ENCODE data around the gene PAQR5. TPM values are rescaled to one million over a fixed set of nuclear protein-coding genes. Genes with fewer than 3 reads are reported as not detected.
A peak's percentile ranks its signal among the peaks of the same experiment; 100 is the strongest.

Gene PAQR5
- total RNA-seq, 1 donor from 2014 or later: not detected

DNA sequence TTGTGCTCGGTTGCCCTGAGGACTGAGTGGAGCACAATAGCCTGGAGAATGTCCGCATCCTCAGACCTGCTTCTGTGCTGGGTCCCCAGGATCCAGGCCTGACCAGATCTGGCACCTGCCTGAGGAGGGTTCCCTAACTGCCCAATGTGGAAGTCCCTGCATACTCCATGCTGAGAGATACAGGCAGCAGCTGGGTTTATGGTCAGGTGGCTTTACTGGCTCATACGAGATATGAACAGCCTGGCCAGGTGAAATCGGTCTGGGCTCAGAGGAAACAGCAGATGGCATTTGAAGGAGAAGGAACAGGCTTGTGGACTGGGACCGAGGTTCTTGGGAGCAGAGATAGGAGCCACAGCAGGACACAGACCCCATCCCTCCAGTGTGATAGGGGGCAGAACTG, 97.3 kb downstream of the PAQR5 start:
- Mint-ChIP-seq H3K27ac (no peak overlapping the region), H3K4me3 (no peak overlapping the region), H3K9me3 (no peaks in the 10 kb centered on the region), H3K4me1 (ENCODE audit: low read depth) (peaks cover 13% of the 10 kb centered on the region), H3K36me3 (ENCODE audit: low read depth) (no peaks in the 10 kb centered on the region), H3K27me3 (ENCODE audit: insufficient read depth) (peaks cover 9% of the 10 kb centered on the region)
- intact Hi-C loops (cut with micrococcal nuclease): no loop called here
- no peak for DNase-seq (ENCODE audit: low spot score)

DNA sequence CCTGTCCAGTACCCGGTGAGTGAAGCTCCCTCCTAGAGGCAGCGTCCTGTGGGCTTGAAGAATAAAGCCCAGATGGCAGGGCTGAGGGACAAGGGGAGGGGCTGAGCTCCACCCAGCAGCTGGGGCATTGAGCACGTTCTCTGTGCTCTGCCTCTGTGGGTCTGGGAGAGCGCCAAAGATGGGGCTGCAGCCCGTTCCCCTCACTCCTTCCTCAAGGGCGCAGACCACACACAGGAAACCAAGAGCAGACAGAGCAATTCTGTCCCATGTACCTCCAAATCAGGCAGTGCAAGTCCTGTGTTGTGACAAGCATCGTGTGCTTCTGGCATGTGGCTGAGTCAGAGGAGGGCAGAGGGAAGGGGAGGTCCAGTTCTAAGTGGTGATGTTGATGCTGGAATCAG, 99.8 kb downstream of the PAQR5 start:
- Mint-ChIP-seq H3K4me1 (ENCODE audit: low read depth) (peaks cover 15% of the 10 kb centered on the region), H3K4me3 (no peak overlapping the region), H3K9me3 (no peaks in the 10 kb centered on the region), H3K27ac (no peak overlapping the region), H3K36me3 (ENCODE audit: low read depth) (no peaks in the 10 kb centered on the region), H3K27me3 (ENCODE audit: insufficient read depth) (peaks cover 9% of the 10 kb centered on the region)
- intact Hi-C loops (cut with micrococcal nuclease): no loop called here
- no peak for DNase-seq (ENCODE audit: low spot score)

DNA sequence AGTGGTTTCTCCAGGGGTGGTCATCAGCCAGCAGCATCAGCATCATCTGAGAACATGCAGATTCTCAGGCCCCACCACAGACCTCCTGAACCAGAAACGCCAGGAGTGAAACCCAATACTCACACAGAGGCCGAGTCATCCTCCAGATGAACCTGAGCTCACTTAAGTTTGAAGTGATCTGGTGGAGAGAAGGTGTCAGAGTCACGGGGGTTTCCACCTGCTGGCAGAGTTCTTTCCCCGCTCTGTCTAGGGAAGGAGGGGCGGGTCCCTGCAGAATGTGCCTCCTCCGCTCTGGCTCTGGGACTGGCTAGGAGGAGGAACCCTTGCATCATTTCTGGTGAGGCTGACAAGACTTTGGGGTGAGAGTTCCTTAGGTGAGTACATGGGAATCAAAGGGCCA, 102.1 kb downstream of the PAQR5 start:
- H3K27me3 Mint-ChIP-seq (ENCODE audit: insufficient read depth): peaks cover 19% of the 10 kb centered on the region
- no peak for DNase-seq (ENCODE audit: low spot score)
- no peaks in the 10 kb centered on the region for H3K36me3 Mint-ChIP-seq (ENCODE audit: low read depth)
- no peak overlapping the region for H3K4me3 Mint-ChIP-seq
- intact Hi-C loops (cut with micrococcal nuclease): no loop called here
- peaks cover 8% of the 10 kb centered on the region for H3K4me1 Mint-ChIP-seq (ENCODE audit: low read depth)
- H3K27ac Mint-ChIP-seq: no peak overlapping the region
- no peaks in the 10 kb centered on the region for H3K9me3 Mint-ChIP-seq

DNA sequence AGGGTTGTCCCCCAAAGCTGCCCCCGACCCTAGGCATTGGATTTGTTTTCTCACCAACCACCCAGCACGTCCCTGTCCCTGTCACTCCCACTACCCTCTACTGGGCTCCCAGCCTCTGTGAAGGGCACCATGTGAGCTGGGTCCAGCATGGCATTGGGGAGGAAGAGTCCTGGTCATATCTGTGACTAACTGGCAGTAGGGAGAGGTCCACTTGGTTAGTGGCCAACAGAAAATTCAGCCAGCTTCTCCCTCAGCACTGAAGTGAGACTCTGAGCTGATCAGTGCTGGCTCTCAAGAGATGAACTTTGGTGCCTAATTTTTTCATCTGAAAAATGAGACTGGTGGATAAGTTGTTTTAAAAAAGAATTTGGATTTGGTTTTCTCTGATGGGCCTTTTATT, 104.1 kb downstream of the PAQR5 start:
- no peak for DNase-seq (ENCODE audit: low spot score)
- Mint-ChIP-seq H3K4me3 (no peak overlapping the region), H3K9me3 (no peaks in the 10 kb centered on the region), H3K27ac (no peak overlapping the region), H3K36me3 (ENCODE audit: low read depth) (no peaks in the 10 kb centered on the region), H3K27me3 (ENCODE audit: insufficient read depth) (peaks cover 23% of the 10 kb centered on the region), H3K4me1 (ENCODE audit: low read depth) (peaks cover 8% of the 10 kb centered on the region)
- intact Hi-C loops (cut with micrococcal nuclease): no loop called here

DNA sequence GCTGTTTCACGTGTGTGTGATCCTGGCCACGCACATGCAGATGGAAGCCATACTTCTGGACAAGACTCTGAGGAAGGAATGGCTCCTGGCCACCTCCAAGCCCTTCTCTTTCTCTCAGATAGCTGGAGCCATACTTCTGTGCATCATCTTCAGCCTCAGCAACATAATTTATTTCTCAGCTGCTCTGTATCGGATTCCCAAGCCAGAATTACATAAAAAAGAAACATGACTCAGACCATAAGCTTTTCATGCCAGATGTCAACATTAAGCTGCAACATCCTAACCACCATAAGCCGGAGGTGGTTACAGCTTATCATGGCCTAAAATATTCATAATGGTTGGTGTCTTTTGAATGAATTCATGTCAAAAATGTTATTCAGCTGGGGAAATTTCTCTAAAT, 104.9 kb downstream of the PAQR5 start:
- Mint-ChIP-seq H3K27me3 (ENCODE audit: insufficient read depth) (peaks cover 24% of the 10 kb centered on the region), H3K4me3 (no peak overlapping the region), H3K4me1 (ENCODE audit: low read depth) (peaks cover 8% of the 10 kb centered on the region), H3K27ac (no peak overlapping the region), H3K36me3 (ENCODE audit: low read depth) (no peaks in the 10 kb centered on the region), H3K9me3 (no peaks in the 10 kb centered on the region)
- DNase-seq (ENCODE audit: low spot score): no peak
- intact Hi-C loops (cut with micrococcal nuclease): no loop called here

DNA sequence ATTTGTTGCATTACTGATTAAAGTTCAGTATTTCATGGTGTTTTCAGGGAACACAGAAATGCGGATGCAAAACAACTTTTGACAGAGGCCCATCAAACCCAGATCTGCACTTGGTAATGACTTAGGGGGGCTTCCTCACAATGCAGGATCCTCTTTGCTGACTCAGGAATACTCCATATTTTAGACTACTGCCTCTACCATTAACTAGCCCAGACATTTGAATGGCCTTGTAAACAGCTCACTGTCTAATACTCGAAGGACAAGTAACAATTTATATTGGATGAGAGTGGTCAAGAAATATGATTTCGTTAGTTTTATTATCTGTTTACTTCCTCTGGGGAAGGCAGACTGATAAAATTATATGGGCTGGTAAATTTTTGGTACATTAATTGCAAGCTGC, 106.4 kb downstream of the PAQR5 start:
- no peak for DNase-seq (ENCODE audit: low spot score)
- peaks cover 24% of the 10 kb centered on the region for H3K27me3 Mint-ChIP-seq (ENCODE audit: insufficient read depth)
- no peak overlapping the region for H3K27ac Mint-ChIP-seq
- no peak overlapping the region for H3K4me3 Mint-ChIP-seq
- no peaks in the 10 kb centered on the region for H3K36me3 Mint-ChIP-seq (ENCODE audit: low read depth)
- peaks cover 8% of the 10 kb centered on the region for H3K4me1 Mint-ChIP-seq (ENCODE audit: low read depth)
- no peaks in the 10 kb centered on the region for H3K9me3 Mint-ChIP-seq
- intact Hi-C loops (cut with micrococcal nuclease): no loop called here

DNA sequence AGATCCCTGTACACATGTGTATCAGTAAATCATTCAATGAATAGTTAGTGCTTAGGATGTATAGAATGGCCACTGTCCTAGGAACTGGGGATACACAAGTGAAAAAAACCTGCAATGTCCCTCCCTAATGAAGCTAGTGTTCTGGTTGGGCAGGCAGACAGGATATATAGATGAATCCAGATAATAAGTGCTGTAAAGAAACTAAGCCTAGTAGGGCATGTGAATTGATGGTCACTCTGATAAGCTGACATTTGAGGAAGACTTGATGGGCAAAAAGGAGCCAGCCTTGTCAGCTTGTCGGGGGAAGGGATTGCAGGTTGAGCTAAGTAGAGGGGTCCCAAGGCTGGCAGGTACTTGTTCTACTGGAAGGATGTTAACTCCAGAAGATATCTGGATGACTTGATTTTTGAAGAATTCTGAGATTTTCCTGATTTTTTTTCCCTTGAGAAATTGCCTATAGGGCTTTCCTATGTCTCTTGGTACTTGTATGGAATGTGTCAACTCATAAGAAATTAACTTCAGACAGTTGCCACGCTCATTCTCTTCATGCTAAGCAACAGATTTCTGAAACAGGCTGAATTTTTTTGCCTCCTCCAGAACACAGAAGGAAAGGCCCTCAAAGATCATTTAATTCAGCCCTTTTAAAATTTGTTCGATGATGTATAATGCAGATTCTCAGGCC, 109.1 kb downstream of the PAQR5 start:
- Mint-ChIP-seq H3K36me3 (ENCODE audit: low read depth) (no peaks in the 10 kb centered on the region), H3K4me1 (ENCODE audit: low read depth) (peaks cover under 1% of the 10 kb centered on the region), H3K9me3 (no peaks in the 10 kb centered on the region), H3K4me3 (no peak overlapping the region), H3K27ac (no peak overlapping the region), H3K27me3 (ENCODE audit: insufficient read depth) (peaks cover 22% of the 10 kb centered on the region)
- no peak for DNase-seq (ENCODE audit: low spot score)
- intact Hi-C loops (cut with micrococcal nuclease): no loop called here

DNA sequence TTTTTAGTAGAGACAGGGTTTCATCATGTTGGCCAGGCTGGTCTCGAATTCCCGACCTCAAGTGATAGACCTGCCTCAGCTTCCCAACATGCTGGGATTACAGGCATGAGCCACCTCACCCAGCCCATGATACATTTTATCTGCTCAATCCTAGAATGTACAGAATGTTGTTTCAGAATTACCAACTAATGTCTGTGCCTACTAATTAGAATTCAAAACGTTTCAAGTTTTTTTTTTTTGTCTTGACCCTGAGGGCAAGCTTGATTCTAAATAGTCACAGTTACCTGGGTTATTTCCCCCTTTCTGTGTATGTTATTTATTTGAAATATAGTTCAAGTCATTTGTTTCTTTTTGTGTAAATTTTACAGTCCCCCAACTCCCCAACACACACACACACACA, 110.1 kb downstream of the PAQR5 start:
- H3K4me1 Mint-ChIP-seq (ENCODE audit: low read depth): peaks cover 9% of the 10 kb centered on the region
- H3K36me3 Mint-ChIP-seq (ENCODE audit: low read depth): no peaks in the 10 kb centered on the region
- H3K9me3 Mint-ChIP-seq: no peaks in the 10 kb centered on the region
- H3K27me3 Mint-ChIP-seq (ENCODE audit: insufficient read depth): peaks cover 22% of the 10 kb centered on the region
- H3K27ac Mint-ChIP-seq: no peak overlapping the region
- intact Hi-C loops (cut with micrococcal nuclease): no loop called here
- no peak overlapping the region for H3K4me3 Mint-ChIP-seq
- DNase-seq (ENCODE audit: low spot score): no peak

DNA sequence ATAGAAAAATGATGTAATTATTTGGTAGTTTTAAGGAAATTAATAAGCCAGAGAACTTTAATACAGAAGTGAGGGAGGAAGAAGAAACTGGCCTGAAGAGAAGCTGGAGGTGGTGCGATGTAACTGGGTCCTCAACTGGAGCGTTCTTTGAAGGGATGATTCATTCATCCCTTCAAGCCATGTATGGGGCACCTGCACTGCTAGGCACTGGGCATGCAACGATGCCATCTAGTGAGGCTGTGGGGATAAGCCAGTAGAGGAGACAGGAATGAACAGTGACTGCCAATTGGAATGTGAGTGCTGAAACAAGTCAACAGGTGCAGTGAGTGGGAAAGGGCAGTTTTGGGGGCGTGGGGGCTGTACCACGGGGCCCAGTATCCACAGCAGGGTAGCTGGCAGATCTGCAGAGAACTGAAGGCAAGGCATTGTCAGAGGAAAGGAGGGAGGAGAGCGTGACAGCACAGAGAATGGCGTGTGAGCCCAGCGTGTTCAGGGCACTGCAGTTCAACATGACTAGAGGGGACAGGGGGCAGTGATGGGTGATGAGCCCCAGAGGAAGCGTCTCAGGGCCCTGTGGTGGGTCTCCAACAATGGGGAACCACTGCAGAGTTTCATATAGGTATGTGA, 111.6 kb downstream of the PAQR5 start:
- Mint-ChIP-seq H3K4me3 (no peak overlapping the region), H3K27me3 (ENCODE audit: insufficient read depth) (peaks cover 10% of the 10 kb centered on the region), H3K27ac (no peak overlapping the region), H3K9me3 (no peaks in the 10 kb centered on the region), H3K36me3 (ENCODE audit: low read depth) (peaks cover 1% of the 10 kb centered on the region), H3K4me1 (ENCODE audit: low read depth) (peaks cover 19% of the 10 kb centered on the region)
- intact Hi-C loops (cut with micrococcal nuclease): loop anchor here (10.0 kb wide), 1 partner anchor 1356 kb away; the partner anchor contains the start of gene PIAS1
- no peak for DNase-seq (ENCODE audit: low spot score)

DNA sequence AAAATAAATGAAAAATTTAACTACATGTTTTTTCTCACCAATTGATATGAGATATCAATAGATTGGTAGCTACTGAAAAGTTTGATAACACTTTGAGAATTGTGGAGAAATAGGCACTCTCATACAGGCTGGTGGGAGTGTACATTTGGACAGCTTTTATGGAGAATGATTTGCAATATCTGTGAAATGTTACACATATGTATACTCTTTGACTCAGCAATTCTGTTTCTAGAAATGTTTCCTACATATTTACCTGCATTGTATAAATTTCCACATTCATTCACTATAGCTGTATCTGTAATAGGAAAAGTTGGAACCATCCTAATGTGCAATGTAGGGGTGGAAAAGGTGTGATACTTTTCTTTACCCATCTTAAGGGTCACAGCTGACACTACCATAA, 113.6 kb downstream of the PAQR5 start:
- peaks cover 5% of the 10 kb centered on the region for H3K27me3 Mint-ChIP-seq (ENCODE audit: insufficient read depth)
- H3K9me3 Mint-ChIP-seq: no peaks in the 10 kb centered on the region
- peaks cover 1% of the 10 kb centered on the region for H3K36me3 Mint-ChIP-seq (ENCODE audit: low read depth)
- intact Hi-C loops (cut with micrococcal nuclease): loop anchor here (10.0 kb wide), 1 partner anchor 1357 kb away; the partner anchor contains the start of gene PIAS1
- no peak overlapping the region for H3K4me3 Mint-ChIP-seq
- no peak overlapping the region for H3K27ac Mint-ChIP-seq
- no peak for DNase-seq (ENCODE audit: low spot score)
- peaks cover 31% of the 10 kb centered on the region for H3K4me1 Mint-ChIP-seq (ENCODE audit: low read depth)

DNA sequence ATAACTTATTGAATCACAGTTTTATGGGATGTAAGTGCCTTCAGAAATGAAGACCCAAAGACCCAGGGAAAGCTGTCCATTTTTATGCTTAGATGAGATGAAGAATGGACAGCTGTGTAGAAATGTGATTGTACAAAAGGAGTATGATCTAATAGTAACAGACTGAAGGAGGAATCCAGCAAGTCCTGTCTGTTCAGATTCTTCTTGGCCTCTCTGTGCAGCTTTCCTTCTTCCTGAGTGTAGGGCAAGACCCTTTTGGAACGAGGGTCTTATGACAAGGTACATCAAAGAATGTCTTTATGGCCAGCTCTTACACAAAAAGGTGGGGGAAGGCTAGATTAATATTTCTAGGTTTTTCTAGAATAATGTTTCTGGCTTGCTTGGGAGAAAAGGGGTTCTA, 114.0 kb downstream of the PAQR5 start:
- DNase-seq (ENCODE audit: low spot score): no peak
- H3K36me3 Mint-ChIP-seq (ENCODE audit: low read depth): peaks cover 6% of the 10 kb centered on the region
- intact Hi-C loops (cut with micrococcal nuclease): loop anchor here (10.0 kb wide), 1 partner anchor 1358 kb away; the partner anchor contains the start of gene PIAS1
- H3K27me3 Mint-ChIP-seq (ENCODE audit: insufficient read depth): peaks cover 4% of the 10 kb centered on the region
- H3K27ac Mint-ChIP-seq: no peak overlapping the region
- H3K4me1 Mint-ChIP-seq (ENCODE audit: low read depth): peaks cover 35% of the 10 kb centered on the region
- H3K9me3 Mint-ChIP-seq: no peaks in the 10 kb centered on the region
- H3K4me3 Mint-ChIP-seq: no peak overlapping the region

DNA sequence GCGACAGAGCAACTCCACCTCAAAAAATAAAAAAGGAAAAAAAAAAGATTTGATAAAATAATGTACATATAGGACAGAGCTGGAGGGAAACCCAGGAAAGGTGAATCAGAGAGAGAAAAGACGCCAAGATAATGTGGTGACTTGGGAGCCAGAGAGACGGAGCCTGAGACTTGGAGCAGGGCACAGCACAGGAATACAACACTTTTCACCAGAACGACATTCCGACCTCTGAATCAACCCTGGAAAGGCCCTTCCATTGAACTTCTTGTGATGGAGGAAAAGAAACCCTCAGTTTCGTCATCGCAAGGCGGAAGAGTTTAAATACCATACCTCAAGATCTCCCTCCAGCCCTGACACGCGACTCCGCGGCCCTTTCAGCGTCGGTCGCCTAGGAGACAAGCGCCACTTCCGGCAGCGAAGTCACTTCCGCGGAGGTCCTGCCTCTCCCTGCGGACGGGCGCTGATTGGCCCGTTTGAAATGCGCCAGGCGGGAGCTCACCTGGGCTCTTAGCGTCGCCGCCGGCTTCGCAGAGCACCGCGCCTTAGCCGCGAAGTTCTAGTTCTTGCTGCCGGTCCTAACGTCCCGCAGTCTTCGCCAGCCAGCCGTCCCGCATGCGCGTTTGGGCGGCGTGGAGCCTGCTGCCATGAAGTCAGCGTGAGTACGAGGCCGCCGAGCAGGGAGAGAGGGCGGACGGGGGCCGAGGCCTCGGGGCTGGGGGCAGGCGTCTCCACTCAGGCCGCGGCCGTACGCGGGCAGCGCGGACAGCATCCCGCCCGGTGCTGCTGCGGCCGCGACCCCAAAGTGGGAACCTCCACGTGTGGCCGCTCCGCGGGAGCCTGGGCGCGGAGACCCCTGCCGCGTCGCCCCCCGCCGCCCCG, 115.3 kb downstream of the PAQR5 start, which contains the start of gene KIF23:
KIF23 (plus strand) TSS at position 528 of the 879 bp plus-strand sequence; CDS start at position 645, 117 bp downstream.
- peaks cover 13% of the 10 kb centered on the region for H3K36me3 Mint-ChIP-seq (ENCODE audit: low read depth)

More for the DNA sequence above, 115.3 kb downstream of the PAQR5 start, which contains the start of gene KIF23:
- H3K4me1 Mint-ChIP-seq (ENCODE audit: low read depth): peaks cover 42% of the 10 kb centered on the region
- H3K27ac Mint-ChIP-seq: peak within 1 kb of the TSS; percentile 73
- peaks cover 2% of the 10 kb centered on the region for H3K27me3 Mint-ChIP-seq (ENCODE audit: insufficient read depth)
- H3K9me3 Mint-ChIP-seq: no peaks in the 10 kb centered on the region
- intact Hi-C loops (cut with micrococcal nuclease): loop anchor here (1.0 to 10.0 kb wide), 10 partner anchors 29 to 1359 kb away; partner anchors contain the start of genes ANP32A, GLCE, PIAS1 and RPLP1
- H3K4me3 Mint-ChIP-seq: peak within 1 kb of the TSS; percentile 89
- DNase-seq (ENCODE audit: low spot score): peak; percentile 91

Data from activated T-helper 1 cell treated with anti-CD3 and anti-CD28 coated beads, Interleukin-12 subunit alpha, Interleukin-12 subunit beta, Interleukin-2, Interleukin-4 antibody, amounts not matched to agents 30 ng/mL and 10 ng/mL and 1 ng/mL, durations not matched to agents 14 hours and 24 hours and 36 hours (primary cell).